ENCODE measurements around the gene FRMD3. TPM values are rescaled to one million over a fixed set of nuclear protein-coding genes. Genes with fewer than 3 reads are reported as not detected.

The FRMD3 gene
- total and polyA plus RNA-seq, 4 donors = 0.16 to 0.75 (median 0.48) TPM

DNA sequence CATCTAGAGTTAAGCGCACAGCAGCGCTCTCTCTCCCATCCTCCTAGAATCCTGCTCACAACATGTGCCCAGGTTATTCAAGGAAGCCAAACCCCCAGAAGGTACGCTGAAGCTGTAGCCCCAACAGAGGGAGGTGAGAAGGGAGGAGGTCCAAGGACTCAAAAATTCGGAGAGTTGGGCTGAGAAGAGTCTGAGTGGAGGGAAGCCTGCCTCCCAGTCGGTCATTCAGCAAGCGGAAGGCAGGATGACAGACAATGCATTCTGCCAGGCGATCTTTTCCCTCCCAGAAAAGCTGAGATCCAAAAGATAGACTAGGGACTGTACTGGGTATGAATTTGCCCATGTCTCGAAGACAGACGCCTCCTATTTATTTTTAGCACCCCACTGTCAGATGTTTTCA lies 189.2 kb downstream of the FRMD3 start:
- Histone ChIP-seq H3K9ac (ENCODE audit: low read depth in 1 of 2, low read length in 2 of 2) (no peak overlapping the region), H3K36me3 (ENCODE audit: control insufficient read depth in 4 of 4, insufficient read depth in 3 of 4, low read depth in 1 of 4, low read length in 3 of 4) (no peaks in the 10 kb centered on the region), H3K4me1 (ENCODE audit: control insufficient read depth in 4 of 4, insufficient read depth in 4 of 4, low read length in 3 of 4) (no peaks in the 10 kb centered on the region), H3K9me3 (ENCODE audit: control insufficient read depth in 4 of 4, low read length in 3 of 4) (no peaks in the 10 kb centered on the region), H3K4me3 (ENCODE audit: low read depth in 1 of 3, low read length in 3 of 3) (no peak overlapping the region), H3K27ac (ENCODE audit: low read depth in 1 of 2, low read length in 2 of 2) (no peak overlapping the region), H3K27me3 (ENCODE audit: control insufficient read depth in 4 of 4, insufficient read depth in 4 of 4, low read length in 3 of 4) (no peaks in the 10 kb centered on the region)
- DNase-seq (ENCODE audit: low spot score) = no peak
- WGBS = 86% methylated on average over 9 of the region's 9 CpGs
- TF ChIP-seq, protein P1, sequence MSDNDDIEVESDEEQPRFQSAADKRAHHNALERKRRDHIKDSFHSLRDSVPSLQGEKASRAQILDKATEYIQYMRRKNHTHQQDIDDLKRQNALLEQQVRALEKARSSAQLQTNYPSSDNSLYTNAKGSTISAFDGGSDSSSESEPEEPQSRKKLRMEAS (IDR thresholded peaks at IDR 0.05) = no peak
- TF ChIP-seq YY1 (IDR thresholded peaks at IDR 0.05) (no peak), NR2F2 (IDR thresholded peaks at IDR 0.05) (no peak), ATF3 (IDR thresholded peaks at IDR 0.05) (no peak), RXRA (IDR thresholded peaks at IDR 0.05) (no peak), HNF4A (conservative IDR thresholded peaks at IDR 0.05) (no peak), GABPA (IDR thresholded peaks at IDR 0.05 in 1 of 2, conservative IDR thresholded peaks at IDR 0.05 in 1 of 2) (no peak), FOXA1 (IDR thresholded peaks at IDR 0.05) (no peak), FOXA2 (IDR thresholded peaks at IDR 0.05) (no peak), JUND (IDR thresholded peaks at IDR 0.05) (no peak), RAD21 (IDR thresholded peaks at IDR 0.05) (no peak), TAF1 (conservative IDR thresholded peaks at IDR 0.05) (no peak), EGR1 (IDR thresholded peaks at IDR 0.05; ENCODE audit: low read depth in 2 of 2) (no peak), SP1 (IDR thresholded peaks at IDR 0.05) (no peak), HNF4G (IDR thresholded peaks at IDR 0.05) (no peak)
- TF ChIP-seq, protein P2, sequence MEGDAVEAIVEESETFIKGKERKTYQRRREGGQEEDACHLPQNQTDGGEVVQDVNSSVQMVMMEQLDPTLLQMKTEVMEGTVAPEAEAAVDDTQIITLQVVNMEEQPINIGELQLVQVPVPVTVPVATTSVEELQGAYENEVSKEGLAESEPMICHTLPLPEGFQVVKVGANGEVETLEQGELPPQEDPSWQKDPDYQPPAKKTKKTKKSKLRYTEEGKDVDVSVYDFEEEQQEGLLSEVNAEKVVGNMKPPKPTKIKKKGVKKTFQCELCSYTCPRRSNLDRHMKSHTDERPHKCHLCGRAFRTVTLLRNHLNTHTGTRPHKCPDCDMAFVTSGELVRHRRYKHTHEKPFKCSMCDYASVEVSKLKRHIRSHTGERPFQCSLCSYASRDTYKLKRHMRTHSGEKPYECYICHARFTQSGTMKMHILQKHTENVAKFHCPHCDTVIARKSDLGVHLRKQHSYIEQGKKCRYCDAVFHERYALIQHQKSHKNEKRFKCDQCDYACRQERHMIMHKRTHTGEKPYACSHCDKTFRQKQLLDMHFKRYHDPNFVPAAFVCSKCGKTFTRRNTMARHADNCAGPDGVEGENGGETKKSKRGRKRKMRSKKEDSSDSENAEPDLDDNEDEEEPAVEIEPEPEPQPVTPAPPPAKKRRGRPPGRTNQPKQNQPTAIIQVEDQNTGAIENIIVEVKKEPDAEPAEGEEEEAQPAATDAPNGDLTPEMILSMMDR (IDR thresholded peaks at IDR 0.05; ENCODE audit: low read depth, low read length, missing input control) = no peak
- TF ChIP-seq, protein P3, sequence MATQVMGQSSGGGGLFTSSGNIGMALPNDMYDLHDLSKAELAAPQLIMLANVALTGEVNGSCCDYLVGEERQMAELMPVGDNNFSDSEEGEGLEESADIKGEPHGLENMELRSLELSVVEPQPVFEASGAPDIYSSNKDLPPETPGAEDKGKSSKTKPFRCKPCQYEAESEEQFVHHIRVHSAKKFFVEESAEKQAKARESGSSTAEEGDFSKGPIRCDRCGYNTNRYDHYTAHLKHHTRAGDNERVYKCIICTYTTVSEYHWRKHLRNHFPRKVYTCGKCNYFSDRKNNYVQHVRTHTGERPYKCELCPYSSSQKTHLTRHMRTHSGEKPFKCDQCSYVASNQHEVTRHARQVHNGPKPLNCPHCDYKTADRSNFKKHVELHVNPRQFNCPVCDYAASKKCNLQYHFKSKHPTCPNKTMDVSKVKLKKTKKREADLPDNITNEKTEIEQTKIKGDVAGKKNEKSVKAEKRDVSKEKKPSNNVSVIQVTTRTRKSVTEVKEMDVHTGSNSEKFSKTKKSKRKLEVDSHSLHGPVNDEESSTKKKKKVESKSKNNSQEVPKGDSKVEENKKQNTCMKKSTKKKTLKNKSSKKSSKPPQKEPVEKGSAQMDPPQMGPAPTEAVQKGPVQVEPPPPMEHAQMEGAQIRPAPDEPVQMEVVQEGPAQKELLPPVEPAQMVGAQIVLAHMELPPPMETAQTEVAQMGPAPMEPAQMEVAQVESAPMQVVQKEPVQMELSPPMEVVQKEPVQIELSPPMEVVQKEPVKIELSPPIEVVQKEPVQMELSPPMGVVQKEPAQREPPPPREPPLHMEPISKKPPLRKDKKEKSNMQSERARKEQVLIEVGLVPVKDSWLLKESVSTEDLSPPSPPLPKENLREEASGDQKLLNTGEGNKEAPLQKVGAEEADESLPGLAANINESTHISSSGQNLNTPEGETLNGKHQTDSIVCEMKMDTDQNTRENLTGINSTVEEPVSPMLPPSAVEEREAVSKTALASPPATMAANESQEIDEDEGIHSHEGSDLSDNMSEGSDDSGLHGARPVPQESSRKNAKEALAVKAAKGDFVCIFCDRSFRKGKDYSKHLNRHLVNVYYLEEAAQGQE (IDR thresholded peaks at IDR 0.05) = no peak
- TF ChIP-seq, protein P4, sequence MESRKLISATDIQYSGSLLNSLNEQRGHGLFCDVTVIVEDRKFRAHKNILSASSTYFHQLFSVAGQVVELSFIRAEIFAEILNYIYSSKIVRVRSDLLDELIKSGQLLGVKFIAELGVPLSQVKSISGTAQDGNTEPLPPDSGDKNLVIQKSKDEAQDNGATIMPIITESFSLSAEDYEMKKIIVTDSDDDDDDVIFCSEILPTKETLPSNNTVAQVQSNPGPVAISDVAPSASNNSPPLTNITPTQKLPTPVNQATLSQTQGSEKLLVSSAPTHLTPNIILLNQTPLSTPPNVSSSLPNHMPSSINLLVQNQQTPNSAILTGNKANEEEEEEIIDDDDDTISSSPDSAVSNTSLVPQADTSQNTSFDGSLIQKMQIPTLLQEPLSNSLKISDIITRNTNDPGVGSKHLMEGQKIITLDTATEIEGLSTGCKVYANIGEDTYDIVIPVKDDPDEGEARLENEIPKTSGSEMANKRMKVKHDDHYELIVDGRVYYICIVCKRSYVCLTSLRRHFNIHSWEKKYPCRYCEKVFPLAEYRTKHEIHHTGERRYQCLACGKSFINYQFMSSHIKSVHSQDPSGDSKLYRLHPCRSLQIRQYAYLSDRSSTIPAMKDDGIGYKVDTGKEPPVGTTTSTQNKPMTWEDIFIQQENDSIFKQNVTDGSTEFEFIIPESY (IDR thresholded peaks at IDR 0.05) = no peak
